Epithelial cell of esophagus (primary cell): ENCODE results near the gene LRRC2.

Source experiments
- DNase-seq: peaks from one replicate; pipeline ENCODE4 v3.0.0; 2010; ENCODE audit warnings: low read depth
- H3K4me3 ChIP-seq: 2 replicates; pipeline ENCODE4 v1.5.1; 2011; ENCODE audit warnings: mild to moderate bottlenecking, low read length, control low read depth
- CTCF ChIP-seq: IDR thresholded peaks from 2 replicates; pipeline ENCODE4 v1.5.1; 2011; ENCODE audit warnings: low read depth, mild to moderate bottlenecking, low read length, control low read depth, inconsistent platforms; ENCODE audit not compliant: insufficient read depth; ENCODE audit errors: missing control alignments

The LRRC2 gene

DNA sequence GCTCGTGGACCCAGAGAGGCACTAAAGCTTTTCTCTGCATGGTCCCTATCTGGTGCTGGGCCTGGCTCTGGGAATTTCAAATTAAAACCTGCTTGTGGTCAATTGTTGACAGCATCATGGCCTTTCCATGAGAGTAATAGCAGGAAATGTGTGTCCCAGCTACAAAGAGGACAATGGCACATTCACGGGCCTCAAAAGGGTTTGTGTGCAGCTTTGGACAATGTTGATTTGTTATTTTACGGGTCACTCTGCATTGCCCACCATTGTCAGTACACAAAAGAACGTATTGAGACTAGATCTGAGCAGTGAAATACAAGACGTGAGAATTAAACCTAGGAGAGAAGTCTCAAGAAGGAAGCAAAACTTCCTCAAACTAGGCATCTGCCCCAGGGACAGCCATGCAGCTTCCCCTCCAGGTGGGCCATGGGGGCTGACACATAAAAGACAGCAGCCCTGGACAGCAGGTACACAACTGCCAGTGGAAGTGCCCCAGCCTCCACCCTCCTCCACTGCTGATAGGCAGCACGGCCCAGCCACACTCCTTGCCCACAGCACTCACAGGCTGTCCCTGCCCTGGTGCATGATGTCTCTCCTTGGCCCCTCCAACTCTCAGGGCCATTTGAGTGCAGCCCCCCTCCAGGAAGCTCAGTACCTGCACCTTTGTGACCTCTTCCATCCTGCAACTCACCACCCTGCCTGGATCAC lies 85.5 kb downstream of the LRRC2 start:
- no peak for DNase-seq
- H3K4me3 ChIP-seq = no peak overlapping the region
- no peak for TF ChIP-seq CTCF

GRCh38 chr3:46479696-46480095 lies 86.4 kb downstream of the LRRC2 start:
- no peak overlapping the region for H3K4me3 ChIP-seq
- no peak for TF ChIP-seq CTCF
- DNase-seq = no peak

DNA sequence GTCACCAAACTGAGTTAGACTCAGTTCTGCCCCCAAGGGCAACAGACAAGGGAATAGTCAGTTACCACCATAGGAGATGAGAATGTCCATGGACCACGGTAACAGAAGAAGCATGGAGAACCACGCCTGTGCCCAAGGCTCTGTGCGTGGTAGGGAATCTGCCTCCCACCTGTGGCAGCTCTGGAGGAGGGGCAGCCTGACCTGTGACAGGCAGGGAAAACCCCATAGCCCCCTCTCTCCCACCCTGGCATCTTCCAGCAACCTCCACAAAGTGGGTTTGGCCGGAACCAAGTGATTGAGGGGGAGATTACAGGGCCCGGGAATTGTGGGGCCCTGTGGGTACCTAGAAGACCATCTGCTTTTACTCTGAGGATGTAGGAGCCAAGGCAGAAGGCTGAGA lies 87.1 kb downstream of the LRRC2 start:
- TF ChIP-seq CTCF = no peak

GRCh38 chr3:46478341-46478740 lies 87.8 kb downstream of the LRRC2 start:
- DNase-seq = no peak
- no peak overlapping the region for H3K4me3 ChIP-seq
- no peak for TF ChIP-seq CTCF

More for the DNA sequence above, 87.1 kb downstream of the LRRC2 start:
- no peak overlapping the region for H3K4me3 ChIP-seq
- no peak for DNase-seq

- TF ChIP-seq CTCF = no peak
- H3K4me3 ChIP-seq = no peak overlapping the region
- DNase-seq = no peak
Observed at GRCh38 chr3:46477756-46478155, 88.3 kb downstream of the LRRC2 start.

- H3K4me3 ChIP-seq = no peak overlapping the region
- no peak for DNase-seq
- no peak for TF ChIP-seq CTCF
Observed at GRCh38 chr3:46477145-46477544, 89.0 kb downstream of the LRRC2 start.

DNA sequence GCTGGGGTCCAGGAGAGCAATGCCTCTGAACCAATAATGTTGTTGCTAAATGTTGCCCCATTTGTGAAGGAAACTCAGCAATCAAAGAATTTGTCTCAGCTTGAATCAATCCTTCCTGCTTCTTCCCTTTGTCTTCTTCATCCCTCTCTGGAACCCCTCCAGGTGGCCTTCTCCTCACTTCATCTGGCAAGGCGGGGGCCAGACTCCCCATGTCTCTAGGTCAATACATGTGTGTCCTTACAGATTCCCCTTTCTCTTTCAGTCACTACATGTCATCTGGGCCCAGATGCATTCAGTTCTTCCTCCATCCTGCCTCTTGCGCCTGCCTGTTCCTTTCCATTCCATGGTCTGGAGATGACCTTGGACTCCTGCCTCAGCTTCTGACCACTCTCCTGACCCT lies 93.4 kb downstream of the LRRC2 start:
- DNase-seq = no peak
- no peak for TF ChIP-seq CTCF
- no peak overlapping the region for H3K4me3 ChIP-seq
